Cerebellar cortex (tissue), 1 donor: ENCODE data around the gene PRR5.

Experiments
- DNase-seq: peaks from one replicate; pipeline ENCODE4 v3.0.0-alpha.2; 2015; ENCODE audit warnings: low spot score

Gene PRR5

DNA sequence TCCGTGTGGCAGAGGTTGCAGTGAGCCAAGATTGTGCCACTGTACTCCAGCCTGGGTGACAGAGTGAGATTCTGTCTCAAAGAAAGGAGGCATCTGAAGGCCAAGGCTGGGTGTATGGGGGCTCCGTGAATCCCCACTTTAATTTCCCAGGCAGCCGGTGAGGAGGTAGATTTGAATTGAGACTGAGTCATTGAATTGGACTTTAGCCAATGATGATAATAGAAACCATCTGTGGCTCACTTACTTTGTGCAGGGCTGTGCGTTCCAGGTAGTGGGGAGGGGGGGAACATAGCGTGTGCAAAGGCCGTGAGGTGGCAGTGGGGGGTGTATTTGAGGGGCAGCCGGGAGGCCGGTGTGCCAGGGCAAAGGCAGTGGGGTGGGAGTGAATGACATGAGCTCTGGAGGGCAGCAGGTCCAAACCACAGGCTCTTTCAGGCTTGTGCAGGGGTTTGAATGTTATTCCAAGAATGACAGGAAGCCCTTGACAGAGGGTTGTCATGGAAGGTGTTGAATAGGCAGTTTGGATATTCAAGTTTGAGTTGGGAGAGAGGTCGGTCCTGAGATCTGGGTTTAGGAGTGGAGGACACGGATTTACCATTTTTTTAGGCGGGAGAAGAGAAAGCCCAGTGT lies 56.5 kb downstream of the PRR5 start:
- DNase-seq: no peak

DNA sequence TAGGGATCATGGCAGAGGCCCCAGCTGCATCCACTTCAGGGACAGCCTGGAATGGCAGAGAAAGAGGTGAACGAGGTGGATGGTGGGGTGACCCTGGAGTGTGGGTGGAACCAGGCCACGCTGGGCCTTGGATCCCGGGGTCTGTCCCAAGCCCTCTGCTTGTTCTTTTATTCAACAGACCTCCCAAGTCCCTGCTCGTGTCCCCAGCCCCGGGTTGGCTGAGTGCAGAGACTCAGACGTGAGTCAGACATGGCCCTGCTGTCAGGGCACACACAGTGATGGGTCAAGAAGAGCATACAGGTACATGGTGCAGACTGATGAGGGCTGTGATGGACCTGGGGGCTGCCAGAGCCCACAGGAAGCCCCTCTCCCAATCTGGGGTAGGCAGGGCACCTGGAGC lies 57.0 kb downstream of the PRR5 start:
- no peak for DNase-seq

DNA sequence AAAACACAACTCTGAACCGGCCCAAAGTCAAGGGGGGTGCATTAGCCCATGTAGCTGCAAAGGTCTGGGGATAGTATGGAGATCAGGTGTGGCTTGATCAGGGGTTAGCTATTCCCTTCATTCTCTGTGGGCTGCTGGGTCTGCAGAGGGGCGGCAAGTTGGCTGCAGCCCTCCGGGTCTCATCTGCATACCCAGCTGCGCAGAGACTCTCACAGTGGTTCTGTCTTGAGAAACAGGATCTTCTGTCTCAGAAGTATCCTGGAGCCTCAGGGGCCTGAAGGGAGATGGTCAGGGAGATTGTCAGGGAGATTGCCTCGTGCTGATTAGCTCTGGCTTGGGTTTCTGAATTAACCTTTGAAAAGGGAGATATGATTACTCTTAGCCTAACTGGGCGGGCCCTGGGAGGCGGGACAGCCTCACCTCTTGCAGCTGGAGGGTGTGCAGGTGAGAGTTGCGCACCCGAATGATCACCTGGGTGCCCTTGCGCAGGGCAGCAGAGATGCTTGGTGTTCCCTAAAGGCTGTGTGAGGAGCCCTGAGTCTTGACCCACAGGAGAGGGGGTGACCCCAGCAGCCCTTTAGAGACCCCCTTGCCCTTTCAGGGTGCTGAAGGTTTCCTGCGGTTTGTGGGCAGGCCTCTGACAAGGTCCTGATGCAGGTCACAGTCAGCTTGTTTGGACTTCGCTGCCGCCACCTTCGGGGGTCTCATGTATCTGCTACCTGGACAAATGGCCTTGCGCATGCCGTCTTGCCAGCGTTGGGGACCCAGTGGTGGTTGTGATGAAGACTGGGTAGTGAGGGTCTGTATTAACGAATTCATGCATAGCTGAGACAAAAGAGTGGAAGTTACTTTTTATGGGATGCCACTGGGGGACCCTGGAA lies 57.7 kb downstream of the PRR5 start:
- no peak for DNase-seq

DNA sequence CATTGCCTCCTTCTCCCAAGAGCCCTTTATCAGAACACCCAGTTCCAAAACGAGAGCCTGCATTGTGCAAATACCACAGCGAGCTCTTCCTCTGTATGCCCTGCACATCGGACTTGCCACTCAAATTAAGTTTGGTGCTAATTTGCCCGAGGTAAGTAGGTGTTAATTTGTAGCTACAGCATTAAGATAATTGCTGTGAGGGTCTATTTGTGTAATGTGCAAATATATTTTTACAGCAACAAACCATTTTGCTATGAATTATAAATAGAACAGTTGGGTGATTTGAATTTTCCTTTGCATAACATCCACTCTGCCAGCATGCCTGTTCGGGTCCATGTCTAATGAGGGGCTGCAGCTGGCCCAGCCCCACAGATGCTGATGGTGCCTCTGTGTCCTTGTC lies 58.5 kb downstream of the PRR5 start:
- no peak for DNase-seq

DNA sequence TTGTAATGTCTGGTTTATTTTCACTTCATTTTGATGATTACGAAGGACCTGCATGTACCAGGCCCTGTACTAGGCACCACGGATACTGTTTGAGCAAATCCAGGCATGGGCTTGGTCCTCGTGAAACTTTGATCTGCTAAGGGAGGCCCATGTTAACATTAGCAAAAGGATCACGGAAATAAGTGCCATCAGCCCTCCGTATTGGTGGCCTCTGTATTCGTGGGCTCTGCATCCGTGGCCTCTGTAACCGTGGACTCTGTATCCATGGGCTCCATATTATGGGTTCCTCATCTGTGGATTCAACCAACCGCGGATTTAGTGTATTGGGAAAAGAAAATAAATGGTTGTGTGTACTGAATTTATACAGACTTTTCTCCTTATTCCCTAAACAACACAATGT lies 59.0 kb downstream of the PRR5 start:
- DNase-seq: no peak

DNA sequence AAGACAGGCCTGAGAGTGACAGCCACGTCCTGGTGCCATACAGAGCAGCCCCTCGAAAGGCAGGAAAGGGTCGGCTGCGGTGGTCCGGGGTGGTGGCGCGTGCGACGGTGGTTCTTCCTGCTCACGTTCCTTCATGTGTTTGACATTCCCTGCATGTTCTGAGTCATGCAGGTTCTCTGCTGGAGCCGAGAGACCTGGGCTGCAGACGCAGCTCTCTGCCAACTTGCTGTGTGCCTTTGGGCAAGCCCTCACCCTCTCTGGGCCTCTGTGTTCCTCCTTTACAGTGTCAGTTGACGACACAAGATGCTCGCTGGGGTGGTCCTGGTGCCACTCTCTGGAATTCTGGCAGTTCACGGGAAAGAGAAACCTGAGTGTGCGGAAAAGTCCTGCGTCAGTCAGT lies 62.4 kb downstream of the PRR5 start:
- no peak for DNase-seq

DNA sequence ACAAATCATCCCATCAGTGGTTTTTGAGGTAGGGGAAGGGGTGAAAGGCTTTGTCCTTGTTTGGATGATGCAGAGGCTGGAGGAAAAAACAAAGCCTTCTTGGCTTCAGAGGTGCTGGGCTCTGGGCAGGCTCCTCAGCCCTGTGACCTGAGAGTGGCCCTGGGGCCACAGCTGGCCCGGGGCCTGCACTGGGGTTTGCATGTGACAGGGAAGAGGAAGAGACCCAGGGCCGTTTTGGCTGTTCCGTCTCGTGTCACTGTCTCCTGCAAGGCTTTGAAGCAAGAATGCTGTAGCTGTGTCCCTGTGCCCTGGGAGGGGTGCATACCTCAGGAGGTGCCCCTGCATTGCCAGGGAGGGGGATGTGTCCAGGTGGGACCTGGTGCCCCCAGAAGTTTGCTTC lies 63.0 kb downstream of the PRR5 start:
- DNase-seq: no peak

DNA sequence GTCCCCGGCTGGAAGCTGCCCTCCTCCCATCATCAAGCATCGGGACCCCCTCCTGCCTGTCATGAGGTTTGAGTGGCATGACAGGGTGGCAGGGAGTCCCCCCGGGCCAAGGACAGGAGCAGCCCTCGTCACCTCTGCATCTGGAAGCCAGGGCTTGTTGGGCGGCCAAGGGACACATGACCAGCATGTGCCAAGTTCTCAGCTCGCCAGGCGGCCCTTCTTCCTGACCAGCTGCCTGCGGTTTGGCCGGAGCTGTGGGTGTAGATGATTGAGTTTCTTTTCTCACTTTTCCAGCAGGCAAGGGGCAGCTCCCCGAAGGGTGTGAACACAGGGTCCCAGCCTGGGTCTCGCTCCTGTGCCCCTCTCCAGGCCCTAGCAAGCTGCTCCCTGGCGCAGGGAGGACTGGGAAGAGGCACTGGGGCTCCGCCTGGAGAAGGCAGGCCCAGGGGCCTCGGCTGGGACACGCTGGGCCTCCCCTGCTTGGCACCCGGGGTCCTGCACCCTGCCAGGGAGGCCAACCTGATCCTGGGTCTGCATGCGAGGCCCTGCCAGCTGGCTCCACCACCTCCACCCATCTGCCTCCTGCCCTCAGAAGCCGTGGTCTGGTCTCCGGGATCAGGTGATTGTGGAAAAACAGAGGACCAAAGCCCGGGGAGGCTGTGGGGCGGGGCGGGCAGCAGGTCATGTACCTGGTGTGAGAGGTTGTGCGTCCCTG lies 63.7 kb downstream of the PRR5 start:
- no peak for DNase-seq

DNA sequence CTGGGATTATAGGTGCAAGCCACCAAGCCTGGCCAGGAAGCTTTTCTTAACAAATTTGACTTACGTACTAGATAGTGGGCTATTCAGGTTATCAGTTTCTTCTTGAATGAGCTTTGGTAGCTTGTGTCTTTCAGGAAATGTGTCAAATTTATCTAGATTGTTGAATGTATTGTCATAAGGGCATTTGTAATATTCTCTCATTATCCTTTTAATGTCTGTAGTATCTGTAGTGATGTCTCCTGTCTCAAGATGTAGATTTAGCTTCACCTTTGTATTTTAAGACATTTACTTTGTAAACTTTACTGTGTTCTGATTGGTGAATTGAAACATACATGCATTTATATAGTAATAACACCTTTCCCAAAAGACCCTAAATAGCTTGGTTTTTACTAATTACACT lies 71.1 kb downstream of the PRR5 start:
- no peak for DNase-seq

DNA sequence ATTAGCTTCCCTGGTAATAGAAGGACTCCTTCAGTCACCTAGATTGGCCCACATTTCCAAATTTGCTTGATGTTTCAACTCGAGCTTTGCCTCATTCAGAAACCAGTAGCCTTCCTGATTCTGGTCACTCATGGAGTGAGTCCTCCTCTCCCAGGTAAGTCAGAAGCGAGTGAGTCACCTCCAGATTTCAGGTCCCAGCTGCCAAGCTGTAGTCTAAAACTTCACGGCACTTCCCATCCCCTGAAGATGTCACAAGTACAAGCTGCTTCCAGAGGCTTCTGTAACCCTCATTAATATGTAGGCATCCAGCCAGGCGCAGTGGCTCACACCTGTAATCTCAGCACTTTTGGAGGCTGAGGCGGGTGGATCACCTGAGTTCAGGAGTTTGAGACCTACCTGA lies 73.9 kb downstream of the PRR5 start:
- DNase-seq: no peak

DNA sequence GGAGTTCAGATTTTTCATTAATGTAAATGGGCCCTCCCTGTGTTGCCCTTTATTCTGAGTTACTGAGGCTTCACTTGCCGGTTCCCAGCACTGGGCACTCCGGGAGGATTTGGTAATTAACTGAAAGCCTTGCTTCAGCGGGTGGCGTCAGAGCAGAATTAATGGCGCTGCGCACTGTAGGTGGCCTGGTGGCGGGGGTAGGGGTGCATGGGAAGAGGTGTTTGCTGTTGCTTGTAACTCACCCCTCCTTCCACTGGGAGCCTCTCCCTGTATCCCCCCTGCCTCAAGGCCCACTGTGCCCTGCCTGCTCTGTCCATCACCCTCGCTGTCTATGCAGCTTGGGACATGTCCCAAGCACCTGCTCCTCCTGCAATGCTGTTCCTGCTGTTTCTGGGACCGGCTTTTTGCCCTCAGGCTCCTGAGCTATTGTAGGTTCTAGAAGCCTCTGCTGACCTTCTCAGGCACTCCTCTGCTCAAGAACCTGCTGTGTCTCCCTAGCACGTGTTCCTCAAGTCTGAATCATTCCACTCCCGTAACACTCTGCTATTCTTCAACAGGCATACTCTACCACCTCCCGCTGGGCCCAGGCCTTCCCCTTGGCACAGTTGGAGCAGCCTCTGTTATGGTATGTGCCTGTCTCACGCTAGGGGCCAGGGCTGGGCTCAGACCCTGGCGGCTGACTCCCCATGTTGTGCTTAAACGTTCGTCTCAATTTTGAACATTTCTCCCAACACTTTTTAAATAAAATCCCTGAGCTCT lies 74.8 kb downstream of the PRR5 start:
- DNase-seq: no peak

DNA sequence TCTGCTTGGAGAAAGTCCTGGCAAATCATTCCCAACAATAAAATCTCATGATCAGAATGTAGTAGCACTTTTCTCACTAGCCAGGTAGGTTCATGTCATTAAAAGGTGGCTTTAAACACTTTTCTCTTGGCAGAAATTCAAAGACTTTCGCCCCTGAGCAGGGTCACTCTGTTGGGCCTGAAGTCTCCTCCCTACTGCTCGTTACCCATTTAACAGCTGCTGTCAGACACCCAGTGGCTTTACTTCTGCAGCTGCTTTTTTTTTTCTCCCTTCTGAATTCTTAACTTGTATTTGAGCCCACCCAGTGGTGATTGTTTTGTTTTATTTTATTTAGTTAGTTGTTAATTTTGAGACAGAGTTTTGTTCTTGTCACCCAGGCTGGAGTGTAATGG lies 75.4 kb downstream of the PRR5 start:
- no peak for DNase-seq

DNA sequence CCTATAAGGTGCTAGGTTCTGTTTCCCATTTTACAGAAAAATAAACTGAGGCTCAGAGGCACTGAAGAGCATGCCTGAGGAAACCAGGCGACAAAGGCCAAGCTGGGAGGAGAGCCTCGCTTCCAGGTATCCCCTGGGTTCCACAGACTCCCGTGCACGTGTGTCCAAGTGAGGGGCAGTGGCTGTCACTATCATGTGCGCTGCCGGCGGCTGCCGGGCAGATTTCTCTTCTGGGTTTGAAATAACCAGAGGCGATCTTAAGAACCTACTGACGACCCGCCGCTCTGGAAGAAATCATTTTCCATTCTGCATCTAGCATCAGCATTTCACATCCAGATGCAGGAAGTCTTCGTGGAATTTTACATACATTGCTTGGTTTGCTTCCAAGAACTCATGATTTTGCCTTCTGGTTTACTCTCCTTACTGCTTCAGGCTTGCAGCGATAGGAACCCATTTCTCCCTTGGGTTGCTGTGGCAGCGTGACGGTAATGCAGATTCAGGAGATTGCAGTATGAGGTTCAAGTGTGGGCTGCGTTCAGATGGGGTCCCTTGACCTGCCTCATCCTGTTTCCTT lies 79.0 kb downstream of the PRR5 start:
- DNase-seq: no peak

DNA sequence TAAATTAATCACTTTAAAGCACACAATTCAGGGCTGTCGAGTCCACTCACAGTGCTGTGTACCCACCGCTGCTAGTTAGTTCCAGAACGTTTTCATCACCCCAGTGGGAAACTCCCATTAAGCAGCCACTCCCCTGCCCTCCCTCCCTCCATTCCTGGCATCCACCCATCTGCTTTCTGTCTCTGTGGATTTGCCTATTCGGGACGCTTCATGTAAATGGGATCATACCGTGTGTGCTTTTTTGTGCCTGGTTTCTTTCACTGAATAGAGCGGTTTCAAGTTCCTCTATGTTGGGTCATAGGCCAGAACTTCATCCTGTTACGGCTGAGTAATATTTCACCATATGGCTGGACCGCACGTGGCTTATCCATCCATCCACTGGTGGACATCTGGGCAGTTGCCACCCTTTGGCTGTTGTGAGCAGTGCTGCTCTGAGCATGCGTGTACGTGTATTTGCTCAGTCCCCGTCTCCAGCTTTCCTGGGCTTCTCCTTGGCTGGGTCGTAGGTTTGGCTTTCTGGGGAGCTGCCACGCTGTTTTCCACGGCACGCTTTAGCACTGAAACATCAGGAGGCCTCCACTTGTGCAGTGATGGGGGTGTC lies 80.5 kb downstream of the PRR5 start:
- DNase-seq: no peak

DNA sequence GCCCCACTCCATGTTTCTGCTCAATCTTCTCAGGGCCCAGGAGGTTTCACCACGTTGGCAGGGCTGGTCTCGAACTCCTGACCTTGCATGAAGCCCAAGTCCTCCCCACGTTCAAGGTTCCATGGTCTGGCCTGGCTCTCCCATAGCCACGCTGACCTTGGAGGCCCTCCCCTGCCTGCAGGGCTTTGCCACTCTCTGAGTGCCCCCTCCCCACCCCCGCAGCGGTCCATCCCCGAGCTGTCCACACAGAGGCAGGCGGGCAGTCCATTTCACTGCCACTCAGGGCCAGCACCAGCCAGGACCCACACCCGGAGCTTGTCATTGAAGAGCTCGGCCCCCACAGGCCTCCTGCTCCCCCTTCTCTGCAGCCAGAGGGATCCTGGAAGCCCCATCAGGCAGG lies 81.1 kb downstream of the PRR5 start:
- DNase-seq: no peak

DNA sequence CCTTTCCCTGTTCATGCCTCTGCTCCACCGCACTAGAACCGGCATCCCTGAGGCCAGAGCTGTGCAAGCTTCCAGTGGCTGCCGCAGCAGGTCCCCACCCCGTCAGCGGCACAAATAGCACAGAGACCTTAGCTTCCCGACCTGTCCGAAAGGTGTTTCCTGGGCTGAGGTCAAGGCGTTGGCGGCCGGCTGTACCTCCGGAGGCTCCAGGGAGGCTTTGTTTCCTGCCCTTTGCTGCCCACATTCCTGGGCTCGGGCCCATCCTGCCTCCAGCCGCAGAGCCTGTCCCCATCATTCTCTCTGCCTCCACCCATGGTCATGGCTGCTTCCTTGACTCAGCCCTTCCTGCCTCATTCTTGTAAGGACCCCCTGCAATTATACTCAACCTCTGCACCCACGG lies 81.6 kb downstream of the PRR5 start:
- no peak for DNase-seq

DNA sequence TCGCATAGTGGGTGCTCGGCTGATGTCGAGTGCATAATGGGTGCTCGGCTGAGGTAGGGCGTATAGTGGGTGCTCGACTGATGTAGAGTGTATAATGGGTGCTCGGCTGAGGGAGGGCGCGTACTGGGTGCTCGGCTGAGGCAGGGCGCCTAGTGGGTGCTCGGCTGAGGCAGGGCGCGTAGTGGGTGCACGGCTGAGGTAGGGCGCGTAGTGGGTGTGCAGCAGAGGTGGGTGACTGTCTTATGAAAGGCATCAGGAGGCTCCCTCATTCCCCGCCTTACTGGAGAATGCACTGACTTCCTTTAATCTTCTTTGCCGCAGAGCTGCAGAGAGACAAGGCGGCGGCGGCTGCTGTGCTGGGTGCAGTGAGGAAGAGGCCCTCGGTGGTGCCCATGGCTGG lies 84.1 kb downstream of the PRR5 start:
- no peak for DNase-seq

DNA sequence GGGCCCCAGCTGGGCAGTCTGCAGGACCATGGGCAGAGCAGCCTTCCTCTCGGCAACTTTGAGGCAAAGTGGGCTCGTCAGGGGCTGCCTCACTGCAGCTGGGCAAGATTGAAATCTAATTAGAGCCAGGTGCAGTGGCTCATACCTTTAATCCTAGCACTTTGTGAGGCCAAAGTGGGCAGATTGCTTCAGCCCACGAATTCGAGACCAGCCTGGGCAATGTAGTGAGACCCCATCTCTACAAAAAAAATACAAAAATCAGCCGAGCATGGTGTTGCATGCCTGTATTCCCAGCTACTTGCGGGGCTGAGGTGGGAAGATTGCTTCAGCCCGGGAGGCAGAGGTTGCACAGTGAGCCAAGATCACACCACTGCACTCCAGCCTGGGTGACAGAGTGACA lies 84.6 kb downstream of the PRR5 start:
- DNase-seq: no peak
